Kidney (tissue), 14 donors: ENCODE measurements around the gene KLHDC3. TPM values are rescaled to one million over a fixed set of nuclear protein-coding genes. Genes with fewer than 3 reads are reported as not detected.

Experiments
- DNase-seq, 5 donors: peaks; one replicate each; pipeline ENCODE4 v3.0.0-alpha.2; 2013 to 2020
- FAIRE-seq: peaks from 2 replicates; lab custom pipeline; 2012; peaks lifted over from hg19 to GRCh38; lab: Jason Lieb, UNC
- H3K27ac ChIP-seq, 2 donors: one replicate each; pipeline ENCODE4 v1.7.0; 2013; ENCODE audit warnings: low read depth in 2 of 2, low read length in 2 of 2, inconsistent platforms in 1 of 2
- H3K27me3 ChIP-seq: one replicate; pipeline ENCODE4 v1.7.1; 2013; ENCODE audit warnings: low read length, inconsistent platforms; ENCODE audit not compliant: control insufficient read depth, insufficient read depth
- H3K36me3 ChIP-seq, 3 donors: one replicate each; pipeline versions ENCODE4 v1.7.0 to v1.7.1; 2013; ENCODE audit warnings: low read length in 3 of 3, control low read depth in 1 of 3, inconsistent platforms in 1 of 3; ENCODE audit not compliant: insufficient read depth in 3 of 3, control insufficient read depth in 2 of 3
- H3K4me1 ChIP-seq, 3 donors: one replicate each; pipeline versions ENCODE4 v1.7.0 to v1.7.1; 2013; ENCODE audit warnings: low read length in 3 of 3, inconsistent platforms in 1 of 3, low read depth in 1 of 3; ENCODE audit not compliant: control insufficient read depth in 2 of 3, insufficient read depth in 2 of 3
- H3K4me3 ChIP-seq, 3 donors: one replicate each; pipeline versions ENCODE4 v1.7.0 to v1.8.1; 2013; ENCODE audit warnings: low read length in 3 of 3, control low read depth in 1 of 3, inconsistent platforms in 1 of 3
- H3K9ac ChIP-seq, 3 donors: one replicate each; pipeline versions ENCODE4 v1.7.0 to v1.7.1; 2013; ENCODE audit warnings: low read length in 3 of 3, control low read depth in 1 of 3, inconsistent platforms in 1 of 3
- H3K9me3 ChIP-seq, 3 donors: one replicate each; pipeline versions ENCODE4 v1.7.0 to v1.7.1; 2013; ENCODE audit warnings: low read length in 3 of 3, control low read depth in 1 of 3, inconsistent platforms in 1 of 3; ENCODE audit not compliant: control insufficient read depth in 2 of 3, insufficient read depth in 1 of 3
- CTCF ChIP-seq: IDR thresholded peaks from 3 replicates; pipeline ENCODE4 v1.5.1; 2012; ENCODE audit warnings: mild to moderate bottlenecking, moderate library complexity, borderline replicate concordance; ENCODE audit not compliant: insufficient read depth; ENCODE audit errors: extremely low read depth
- intact Hi-C: fragments of 100-400 bp; cut with DNase I; formaldehyde crosslinking; loops from one replicate; pipeline ENCODE4 v1.11.1; 2022
- polyA plus RNA-seq: library from polyadenylated mRNA; stranded (reverse); fragments of 350-450 nt; fragmentation: Illumina TruSeq; extraction: RNeasy Lipid Tissue Mini Kit (QIAGEN cat#74804); gene quantifications from one replicate; pipeline ENCODE4 v1.2.3, GENCODE V29; 2014; ENCODE audit warnings: low read depth, low replicate concordance; ENCODE audit not compliant: insufficient read depth
- total RNA-seq: library from RNA; stranded (reverse); fragmentation: NEBNext Ultra II Directional; extraction: Animal tissue kit (Norgen Biotek cat#: 25700); gene quantifications from one replicate; pipeline ENCODE4 v1.2.1, GENCODE V29; 2021
- donor health status: control.
- donor health status: control.
- donor health status: control.
- donor health status: control.
- donor health status: control.
- donor health status: DM: yes; HTN: yes; CAD: no.
- donor health status: Normal renal cell carcinoma (clear cell type).

Gene KLHDC3
- total and polyA plus RNA-seq, 2 donors from 2014 or later: 52.6 to 90.0 TPM

DNA sequence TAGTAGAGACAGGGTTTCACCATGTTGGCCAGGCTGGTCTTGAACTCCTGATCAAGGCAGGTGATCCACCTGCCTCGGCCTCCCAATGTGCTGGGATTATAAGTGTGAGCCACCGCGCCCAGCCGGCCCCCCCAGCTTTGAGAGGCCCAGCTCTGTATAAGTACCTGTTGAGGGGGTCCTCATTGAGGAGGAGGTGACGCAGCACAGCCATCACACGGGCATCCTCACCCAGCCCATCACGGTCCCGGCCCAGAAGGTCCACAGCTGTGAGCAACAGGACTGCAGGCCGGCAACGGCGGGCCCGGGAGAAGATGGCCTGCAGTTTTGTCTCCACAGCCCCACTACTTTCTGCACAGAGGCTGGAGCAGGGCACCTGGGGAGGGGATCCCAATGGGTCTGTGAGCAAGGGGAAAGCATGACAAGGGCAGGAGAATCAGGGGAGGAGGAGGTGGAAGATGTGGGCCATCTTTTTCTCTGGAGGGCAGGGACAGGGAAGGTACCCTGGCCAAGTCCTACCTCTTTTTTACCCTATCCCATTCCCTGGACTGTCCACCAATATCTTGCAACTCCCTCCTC, 45.8 kb upstream of the KLHDC3 start:
- TF ChIP-seq CTCF: no peak
- intact Hi-C loops: no loop called here
- no peak overlapping the region for H3K9ac ChIP-seq
- peaks cover 0 to 18% (median 3%) of the 10 kb centered on the region in 3 donors for H3K36me3 ChIP-seq
- no peaks in the 10 kb centered on the region for H3K27me3 ChIP-seq
- no peak overlapping the region for H3K4me3 ChIP-seq
- H3K4me1 ChIP-seq: no peaks in the 10 kb centered on the region
- no peak for FAIRE-seq
- H3K9me3 ChIP-seq: no peaks in the 10 kb centered on the region
- DNase-seq: no peak
- no peak overlapping the region for H3K27ac ChIP-seq

DNA sequence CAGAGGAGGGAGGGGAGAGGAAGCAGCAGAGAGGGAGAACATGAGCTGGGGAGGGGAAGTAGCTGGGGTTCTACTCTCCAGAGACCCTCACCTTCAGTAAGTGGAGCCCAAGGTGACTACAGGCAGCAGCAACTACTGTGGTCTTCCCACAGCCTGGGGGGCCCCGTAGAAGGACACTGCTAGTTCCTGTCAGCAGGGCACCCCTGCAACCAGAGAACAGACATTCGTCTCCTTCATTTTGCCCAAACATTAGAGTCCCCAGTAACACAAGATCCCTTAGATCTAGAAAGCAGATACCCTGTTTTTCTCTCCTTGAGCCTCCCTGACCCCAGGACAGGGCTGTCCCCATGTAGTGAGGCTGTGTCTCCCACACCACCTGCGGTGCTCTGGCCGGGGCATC, 45.3 kb upstream of the KLHDC3 start:
- Histone ChIP-seq H3K27ac (no peak overlapping the region), H3K27me3 (no peaks in the 10 kb centered on the region), H3K36me3 (peaks cover 0 to 18% (median 5%) of the 10 kb centered on the region in 3 donors), H3K9ac (no peak overlapping the region), H3K4me3 (no peak overlapping the region), H3K9me3 (no peaks in the 10 kb centered on the region), H3K4me1 (no peaks in the 10 kb centered on the region)
- intact Hi-C loops: no loop called here
- DNase-seq: no peak
- no peak for TF ChIP-seq CTCF
- no peak for FAIRE-seq

GRCh38 chr6:42969431-42969830, 44.6 kb upstream of the KLHDC3 start:
- no peaks in the 10 kb centered on the region for H3K4me1 ChIP-seq
- H3K27ac ChIP-seq: no peak overlapping the region
- FAIRE-seq: no peak
- TF ChIP-seq CTCF: no peak
- H3K4me3 ChIP-seq: no peak overlapping the region
- intact Hi-C loops: no loop called here
- no peaks in the 10 kb centered on the region for H3K9me3 ChIP-seq
- no peaks in the 10 kb centered on the region for H3K27me3 ChIP-seq
- no peak for DNase-seq
- no peak overlapping the region for H3K9ac ChIP-seq
- peaks cover 0 to 18% (median 5%) of the 10 kb centered on the region in 3 donors for H3K36me3 ChIP-seq

GRCh38 chr6:42969934-42970333, 44.1 kb upstream of the KLHDC3 start:
- H3K27me3 ChIP-seq: no peaks in the 10 kb centered on the region
- no peak overlapping the region for H3K9ac ChIP-seq
- no peak overlapping the region for H3K27ac ChIP-seq
- FAIRE-seq: no peak
- H3K9me3 ChIP-seq: no peaks in the 10 kb centered on the region
- no peak overlapping the region for H3K4me3 ChIP-seq
- no peaks in the 10 kb centered on the region for H3K4me1 ChIP-seq
- TF ChIP-seq CTCF: no peak
- peaks cover 0 to 18% (median 3%) of the 10 kb centered on the region in 3 donors for H3K36me3 ChIP-seq
- DNase-seq: no peak
- intact Hi-C loops: no loop called here
